Neural cell (in vitro differentiated cells): ENCODE data around the gene DACH1.
A peak's percentile ranks its signal among the peaks of the same experiment; 100 is the strongest.

Source experiments
- CTCF ChIP-seq: fragments of 450-650 bp; IDR thresholded peaks from 2 replicates; pipeline ENCODE4 v1.5.1; 2014; ENCODE audit warnings: antibody characterized with exemption, mild to moderate bottlenecking, moderate library complexity; ENCODE audit not compliant: poor library complexity, severe bottlenecking
- EP300 ChIP-seq: fragments of 450-650 bp; conservative IDR thresholded peaks from 2 replicates; pipeline ENCODE4 v1.6.1; 2014; ENCODE audit warnings: antibody characterized with exemption, mild to moderate bottlenecking, moderate library complexity; ENCODE audit not compliant: poor library complexity, severe bottlenecking
- EZH2 ChIP-seq: fragments of 200-600, 300-800 bp; shearing (Covaris generic), sonication (generic); IDR thresholded peaks from 2 replicates; pipeline ENCODE4 v1.6.1; 2014; ENCODE audit warnings: antibody characterized with exemption, low read length, borderline replicate concordance, mild to moderate bottlenecking; ENCODE audit not compliant: insufficient read depth, poor library complexity, severe bottlenecking
- SMC3 ChIP-seq: fragments of 450-650 bp; conservative IDR thresholded peaks from 2 replicates; pipeline ENCODE4 v1.6.1; 2014; ENCODE audit warnings: antibody characterized with exemption, mild to moderate bottlenecking, moderate library complexity; ENCODE audit not compliant: poor library complexity
- TF ChIP-seq, protein P1 (sequence below): IDR thresholded peaks from 2 replicates; pipeline ENCODE4 v1.6.1; 2012; ENCODE audit warnings: borderline replicate concordance

DNA sequence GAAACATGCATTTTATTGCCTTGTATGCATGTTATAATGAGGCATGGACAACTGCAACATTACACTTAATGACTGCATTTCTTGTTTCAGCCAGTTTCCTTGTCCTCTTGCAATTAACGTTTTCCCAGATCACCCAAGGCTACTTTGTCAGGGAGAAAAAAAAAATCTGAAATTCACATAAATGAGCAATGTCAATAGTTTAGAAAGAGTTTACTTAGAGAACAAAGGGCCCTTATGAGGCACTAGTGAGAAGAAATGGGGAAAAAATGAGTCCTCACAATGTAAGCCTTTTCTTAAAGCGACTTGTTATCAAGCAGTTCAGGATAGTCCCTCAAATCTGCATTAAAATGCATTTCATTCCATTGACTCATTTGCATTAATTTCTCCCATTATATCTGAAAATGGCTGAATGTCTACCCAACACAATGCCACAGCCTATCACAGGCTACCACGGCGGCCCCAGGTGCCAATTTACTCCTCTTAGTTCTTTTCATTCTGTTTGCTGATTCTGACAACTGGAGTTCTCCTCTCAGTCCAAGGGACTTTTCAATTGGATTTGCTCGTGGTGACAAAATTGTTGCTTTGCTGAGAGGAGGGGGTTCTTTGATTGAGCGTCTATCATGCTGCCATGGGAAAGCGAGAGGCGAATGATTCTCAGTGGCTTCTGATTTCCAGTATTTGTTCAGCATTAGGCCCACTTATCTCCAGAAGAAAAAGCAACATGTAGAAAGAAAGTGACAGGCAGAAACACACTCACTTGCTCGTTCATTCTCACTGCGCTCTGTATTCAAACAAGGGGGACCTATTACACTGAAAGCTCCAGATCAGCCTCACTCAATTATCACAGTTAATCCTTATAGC lies 107.1 kb downstream of the DACH1 start:
- TF ChIP-seq CTCF (no peak), EP300 (peak; percentile 84), EZH2 (no peak), SMC3 (peak; percentile 26)
- TF ChIP-seq, protein P1, sequence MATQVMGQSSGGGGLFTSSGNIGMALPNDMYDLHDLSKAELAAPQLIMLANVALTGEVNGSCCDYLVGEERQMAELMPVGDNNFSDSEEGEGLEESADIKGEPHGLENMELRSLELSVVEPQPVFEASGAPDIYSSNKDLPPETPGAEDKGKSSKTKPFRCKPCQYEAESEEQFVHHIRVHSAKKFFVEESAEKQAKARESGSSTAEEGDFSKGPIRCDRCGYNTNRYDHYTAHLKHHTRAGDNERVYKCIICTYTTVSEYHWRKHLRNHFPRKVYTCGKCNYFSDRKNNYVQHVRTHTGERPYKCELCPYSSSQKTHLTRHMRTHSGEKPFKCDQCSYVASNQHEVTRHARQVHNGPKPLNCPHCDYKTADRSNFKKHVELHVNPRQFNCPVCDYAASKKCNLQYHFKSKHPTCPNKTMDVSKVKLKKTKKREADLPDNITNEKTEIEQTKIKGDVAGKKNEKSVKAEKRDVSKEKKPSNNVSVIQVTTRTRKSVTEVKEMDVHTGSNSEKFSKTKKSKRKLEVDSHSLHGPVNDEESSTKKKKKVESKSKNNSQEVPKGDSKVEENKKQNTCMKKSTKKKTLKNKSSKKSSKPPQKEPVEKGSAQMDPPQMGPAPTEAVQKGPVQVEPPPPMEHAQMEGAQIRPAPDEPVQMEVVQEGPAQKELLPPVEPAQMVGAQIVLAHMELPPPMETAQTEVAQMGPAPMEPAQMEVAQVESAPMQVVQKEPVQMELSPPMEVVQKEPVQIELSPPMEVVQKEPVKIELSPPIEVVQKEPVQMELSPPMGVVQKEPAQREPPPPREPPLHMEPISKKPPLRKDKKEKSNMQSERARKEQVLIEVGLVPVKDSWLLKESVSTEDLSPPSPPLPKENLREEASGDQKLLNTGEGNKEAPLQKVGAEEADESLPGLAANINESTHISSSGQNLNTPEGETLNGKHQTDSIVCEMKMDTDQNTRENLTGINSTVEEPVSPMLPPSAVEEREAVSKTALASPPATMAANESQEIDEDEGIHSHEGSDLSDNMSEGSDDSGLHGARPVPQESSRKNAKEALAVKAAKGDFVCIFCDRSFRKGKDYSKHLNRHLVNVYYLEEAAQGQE, result peak; percentile 41
